GM21786 (cell line): ENCODE data around the gene KIF12.

Experiments
- ATAC-seq: cut with Tn5 transposase; IDR thresholded peaks from one replicate; pipeline ENCODE4 v1.9.1; 2021; ENCODE audit not compliant: unreplicated experiment

KIF12 gene

GRCh38 chr9:114123031-114123977 is 24.2 kb upstream of the KIF12 start:
- ATAC-seq = no peak

GRCh38 chr9:114122136-114123027 is 23.3 kb upstream of the KIF12 start:
- ATAC-seq = no peak

- ATAC-seq = no peak
These were observed 22.4 kb upstream of the KIF12 start for GRCh38 chr9:114121227-114122135.

DNA sequence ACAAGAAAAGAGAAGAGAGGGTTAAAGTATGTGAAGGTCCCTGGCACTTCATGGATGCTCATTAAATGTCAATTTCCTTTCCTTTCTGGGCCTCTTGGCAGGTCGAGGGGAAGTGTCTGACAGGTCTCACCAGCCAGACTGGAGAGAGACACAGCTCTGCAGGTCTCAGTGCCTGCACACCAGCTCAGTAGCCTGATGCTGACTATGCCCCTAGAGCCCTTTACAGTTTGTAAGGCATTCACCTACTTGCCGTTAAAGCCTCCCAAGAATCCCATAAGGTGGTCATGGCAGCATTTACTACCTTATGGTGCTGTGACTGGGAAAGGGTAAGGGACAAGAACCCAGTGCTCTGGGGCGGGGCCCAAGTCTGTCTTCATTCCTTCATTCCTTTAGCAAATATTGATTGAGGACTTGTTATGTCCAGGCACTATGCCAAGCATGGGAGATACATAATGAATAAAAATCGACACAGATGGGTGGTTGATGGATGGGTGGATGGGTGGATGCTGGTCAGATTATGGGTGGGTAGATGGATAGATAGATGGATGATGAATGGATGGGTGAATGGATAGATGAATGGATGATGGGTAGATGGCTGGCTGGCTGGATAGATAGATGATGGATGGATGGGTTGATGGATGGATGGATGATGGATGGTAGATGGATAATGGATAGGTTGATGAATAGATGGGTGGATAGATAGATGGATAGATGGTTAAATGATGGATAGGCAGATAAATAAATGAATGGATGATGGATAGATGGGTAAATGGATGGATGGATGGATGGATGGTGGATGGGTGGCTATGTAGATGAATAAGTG is 21.3 kb upstream of the KIF12 start:
- ATAC-seq = no peak

GRCh38 chr9:114119242-114120191 is 20.4 kb upstream of the KIF12 start:
- no peak for ATAC-seq

DNA sequence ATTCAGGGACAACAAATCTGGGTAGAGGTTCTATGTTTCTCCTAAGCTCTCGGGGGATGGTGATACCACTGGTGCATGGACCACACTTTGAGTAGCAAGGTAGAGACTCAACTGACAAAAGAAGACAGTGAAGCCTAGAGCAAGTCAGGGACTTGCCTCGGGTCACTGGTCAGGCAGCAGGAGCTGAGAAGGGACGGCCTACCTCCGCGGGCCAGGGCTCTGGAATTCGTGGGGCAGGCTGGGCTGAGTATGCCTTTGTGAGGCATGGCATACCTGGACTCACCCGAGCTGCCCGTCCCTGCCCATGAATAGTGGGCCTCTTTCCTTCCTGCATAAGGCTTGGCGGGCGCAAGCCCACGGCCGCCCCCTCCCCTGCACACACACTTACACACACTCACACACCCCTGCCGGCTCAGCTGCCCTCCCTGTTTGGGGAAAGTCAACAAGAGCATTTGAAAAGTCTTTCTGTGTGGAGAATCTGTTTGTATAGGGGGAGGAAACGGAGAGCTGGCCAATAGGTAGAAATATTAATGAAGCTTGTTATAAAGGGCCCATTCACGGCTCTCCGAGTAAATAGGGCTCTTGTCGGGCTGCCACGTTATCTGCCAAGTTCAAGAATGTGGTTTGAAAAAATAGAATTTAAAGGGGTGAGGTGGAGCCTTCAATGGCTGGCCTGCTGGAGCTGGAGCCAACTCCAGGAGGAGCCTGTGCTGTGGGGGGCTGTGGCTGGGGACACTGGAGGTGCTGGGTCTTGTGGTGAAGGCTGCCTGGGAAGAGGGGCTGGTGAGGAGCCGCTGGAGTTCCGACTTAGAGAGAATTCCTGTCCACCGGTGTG is 19.1 kb upstream of the KIF12 start:
- no peak for ATAC-seq

GRCh38 chr9:114117614-114117995 is 18.5 kb upstream of the KIF12 start:
- ATAC-seq = no peak

GRCh38 chr9:114116126-114116747 is 17.1 kb upstream of the KIF12 start:
- no peak for ATAC-seq

GRCh38 chr9:114115654-114116125 is 16.6 kb upstream of the KIF12 start:
- no peak for ATAC-seq

DNA sequence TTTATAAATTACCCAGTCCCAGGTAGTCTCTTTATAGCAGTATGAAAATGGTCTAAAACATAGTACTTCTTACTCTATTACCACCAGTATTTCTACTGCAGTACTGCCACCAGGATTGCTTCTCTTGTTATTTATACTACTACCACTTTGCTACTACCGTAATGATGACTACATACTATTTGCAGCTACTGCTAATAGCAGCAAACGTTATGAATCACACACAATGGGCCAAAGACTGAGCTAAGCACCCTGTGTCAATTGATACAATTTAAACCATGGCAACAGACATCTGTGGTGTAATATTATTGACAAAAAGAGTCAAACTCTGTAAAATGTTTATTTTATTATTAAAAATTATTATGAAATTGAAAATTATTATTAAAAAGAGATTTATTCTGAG is 15.3 kb upstream of the KIF12 start:
- no peak for ATAC-seq

DNA sequence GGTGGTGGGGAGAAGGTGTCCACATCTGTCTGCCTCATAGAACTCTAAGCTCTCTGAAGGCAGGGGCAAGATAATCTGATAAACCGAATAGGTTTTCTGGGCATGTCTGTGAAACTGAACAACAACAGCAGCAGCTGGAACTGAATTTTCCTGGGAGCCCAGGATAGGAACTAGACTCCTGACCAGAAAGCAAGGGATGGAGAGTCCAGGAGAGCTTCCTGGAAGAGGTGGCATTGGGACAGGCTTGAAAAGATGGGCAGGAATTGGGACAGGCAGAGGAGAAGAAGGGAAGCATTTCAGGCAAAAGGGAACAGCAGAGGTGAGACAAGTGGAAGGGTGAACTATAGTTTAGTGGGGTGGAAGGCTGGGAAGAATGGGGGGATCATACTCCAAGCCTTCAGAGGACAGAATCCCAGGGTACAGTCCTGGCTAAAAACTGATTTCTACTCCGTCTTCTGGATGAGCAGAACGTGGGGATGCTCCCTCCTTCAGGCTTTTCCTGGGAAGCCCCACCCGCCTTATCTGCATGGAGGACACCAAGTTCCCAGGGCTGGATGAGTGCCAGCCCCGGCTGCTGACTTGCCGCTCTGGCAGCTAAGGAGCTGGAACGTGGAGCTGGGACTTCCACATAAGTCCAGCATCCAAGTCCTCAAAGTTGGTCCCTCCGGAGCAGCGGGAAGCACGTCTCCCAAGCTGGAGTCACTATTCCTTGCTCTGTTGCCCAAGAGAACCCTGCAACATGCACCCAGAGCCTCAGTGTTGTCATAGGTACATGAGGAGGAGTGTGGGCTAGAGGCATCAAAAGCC is 13.9 kb upstream of the KIF12 start:
- ATAC-seq = no peak

DNA sequence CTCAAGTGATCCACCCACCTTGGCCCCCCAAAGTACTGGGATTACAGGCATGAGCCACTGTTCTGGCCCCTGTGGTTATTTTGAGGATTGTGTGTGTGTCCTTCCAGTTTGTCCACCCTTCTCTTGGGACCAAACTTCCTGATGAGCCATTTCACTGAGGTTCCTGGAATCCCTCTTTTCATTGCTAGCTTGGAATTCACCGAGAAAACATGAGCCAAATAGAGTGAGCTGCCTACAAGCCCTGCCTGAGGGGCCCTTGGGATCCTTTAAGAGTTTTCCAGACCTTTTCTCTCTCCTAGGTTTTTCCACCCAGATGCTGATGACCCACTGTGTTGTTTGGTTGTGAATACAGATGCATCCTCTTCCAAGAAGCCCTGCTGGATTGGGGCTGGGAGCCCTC is 13.2 kb upstream of the KIF12 start:
- ATAC-seq = no peak

- ATAC-seq = no peak
These were observed 11.1 kb upstream of the KIF12 start for GRCh38 chr9:114110180-114110579.

DNA sequence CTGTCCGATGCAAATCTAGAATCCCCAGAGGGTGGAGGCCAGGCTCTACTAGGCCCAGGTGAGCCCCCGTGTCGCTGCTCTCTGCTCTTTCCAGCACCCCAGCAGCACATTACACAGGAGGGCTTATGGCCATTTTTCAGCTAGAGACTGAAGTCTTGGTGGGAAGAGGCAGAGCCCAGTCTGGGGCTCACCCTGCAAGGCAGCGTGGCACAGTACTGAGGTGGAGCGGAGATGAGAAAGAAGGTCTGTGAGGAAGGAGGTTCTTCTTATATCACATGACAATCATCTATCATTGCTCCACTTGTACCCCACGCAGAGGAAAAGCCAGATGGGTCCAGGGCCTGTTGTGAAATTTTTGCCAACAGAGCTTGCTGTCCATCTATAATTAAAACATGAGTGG is 10.0 kb upstream of the KIF12 start:
- no peak for ATAC-seq

GRCh38 chr9:114108016-114108833 is 9.1 kb upstream of the KIF12 start:
- ATAC-seq = no peak
